ENCODE results near the gene CDH24. TPM values are rescaled to one million over a fixed set of nuclear protein-coding genes. Genes with fewer than 3 reads are reported as not detected.

CDH24 gene
- total RNA-seq, 1 donor from 2014 or later, result 2.0 TPM

DNA sequence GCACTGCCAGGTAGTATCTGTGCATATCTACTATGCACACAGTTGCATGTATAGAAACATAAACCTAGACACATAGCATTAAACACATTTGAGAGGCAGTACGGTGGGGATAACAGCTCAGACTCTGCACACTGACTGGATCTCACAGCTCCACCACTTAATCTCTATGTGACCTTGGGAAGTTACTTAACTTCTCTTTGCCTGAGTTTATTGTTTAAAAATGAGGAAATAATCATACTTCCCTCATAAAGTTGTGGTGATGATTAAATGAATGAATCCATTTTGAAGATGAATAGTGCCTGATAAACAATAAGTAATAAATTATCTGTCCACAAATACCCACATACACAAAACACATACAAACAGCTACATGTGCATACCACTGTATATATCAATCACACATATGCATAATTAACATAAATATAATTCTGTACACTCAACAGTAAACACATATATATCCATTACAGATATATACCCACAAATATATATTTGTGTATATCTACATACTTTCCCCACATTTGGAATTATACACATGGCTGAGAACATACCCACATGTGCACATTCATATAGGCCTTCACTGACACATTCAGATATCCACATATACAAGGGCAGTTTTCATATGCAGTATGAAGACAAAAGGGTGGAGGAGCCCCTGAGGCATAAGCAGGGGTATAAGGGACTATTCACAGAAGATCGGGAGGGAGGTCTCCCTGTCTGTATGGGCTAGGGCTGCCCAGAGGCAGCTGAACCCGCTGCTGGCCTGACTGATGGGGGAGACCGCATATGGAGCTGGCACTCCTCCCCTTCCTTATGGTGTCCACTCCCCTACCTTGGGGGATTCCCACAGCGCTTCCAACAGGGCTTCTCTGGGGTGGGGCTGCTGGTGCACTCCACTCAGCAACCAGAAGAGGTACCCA is 5.9 kb downstream of the CDH24 start:
- intact Hi-C loops (cut with micrococcal nuclease), result loop anchor here (10.0 kb wide), 1 partner anchor 1137 kb away; no protein-coding TSS in a partner anchor

DNA sequence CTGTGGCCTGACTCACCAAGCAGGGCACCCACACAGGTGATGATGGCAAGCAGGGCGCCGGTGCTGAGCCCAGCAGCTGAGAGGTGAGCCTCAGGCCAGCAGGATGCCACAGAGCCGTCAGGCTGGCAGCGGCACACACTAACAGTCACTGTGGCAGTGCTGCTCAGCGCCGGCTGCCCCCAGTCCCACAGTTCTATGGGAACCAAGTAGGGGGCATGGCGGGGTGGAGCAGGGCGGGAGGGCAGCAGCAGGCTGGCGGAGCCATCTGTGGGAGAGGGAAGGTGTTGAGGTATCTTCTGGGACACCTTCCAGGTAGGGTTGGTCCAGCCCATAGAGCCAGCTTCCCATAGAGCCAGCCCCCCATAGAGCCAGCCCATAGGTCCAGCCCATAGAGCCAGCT is 8.3 kb downstream of the CDH24 start:
- intact Hi-C loops (cut with micrococcal nuclease), result no loop called here

DNA sequence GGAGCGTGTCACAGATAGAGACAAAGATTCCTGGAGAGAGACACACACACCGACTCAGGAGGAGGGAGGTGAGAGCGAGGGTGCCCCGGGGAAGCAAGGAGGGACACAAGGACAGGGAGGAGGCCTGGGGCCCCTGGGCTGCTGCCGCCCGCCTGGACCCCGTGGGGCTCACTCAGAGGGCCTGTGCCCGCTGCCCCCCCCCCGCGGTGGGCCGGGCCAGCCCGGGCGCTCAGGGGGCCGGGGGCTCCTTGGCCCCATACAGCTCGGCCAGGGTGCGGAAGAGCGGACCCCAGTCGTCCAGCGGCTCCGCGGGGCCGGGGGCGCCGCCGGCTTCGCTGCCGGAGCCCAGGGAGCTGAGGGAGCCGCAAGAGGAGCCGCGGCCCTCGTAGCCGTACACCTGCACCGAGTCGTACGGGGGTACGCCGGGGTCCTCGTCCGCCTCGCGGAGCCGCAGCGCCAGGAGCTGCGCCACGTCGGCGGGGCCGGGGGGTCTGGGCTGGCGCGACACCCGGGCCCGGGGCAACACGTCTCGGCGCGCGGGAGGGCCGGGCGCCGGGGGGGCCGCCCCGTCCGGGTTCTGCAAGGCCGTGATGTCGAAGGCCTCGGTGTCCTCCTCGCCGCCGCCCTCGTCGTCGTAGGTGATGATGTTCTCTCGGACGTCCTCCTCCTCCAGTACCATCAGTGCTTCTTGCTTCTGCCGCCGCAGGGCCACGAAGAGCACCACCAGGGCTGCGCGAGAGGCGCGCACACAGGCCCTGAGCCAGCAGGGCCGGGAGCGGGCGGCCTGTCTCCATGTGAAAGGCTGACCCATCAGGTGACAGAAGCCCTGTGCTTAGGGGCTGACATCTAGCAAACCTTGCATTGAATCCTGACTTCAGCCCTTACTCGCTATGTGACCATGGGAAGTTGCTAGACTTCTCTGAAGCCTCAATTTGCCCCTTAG is 9.3 kb downstream of the CDH24 start:
- intact Hi-C loops (cut with micrococcal nuclease), result no loop called here

DNA sequence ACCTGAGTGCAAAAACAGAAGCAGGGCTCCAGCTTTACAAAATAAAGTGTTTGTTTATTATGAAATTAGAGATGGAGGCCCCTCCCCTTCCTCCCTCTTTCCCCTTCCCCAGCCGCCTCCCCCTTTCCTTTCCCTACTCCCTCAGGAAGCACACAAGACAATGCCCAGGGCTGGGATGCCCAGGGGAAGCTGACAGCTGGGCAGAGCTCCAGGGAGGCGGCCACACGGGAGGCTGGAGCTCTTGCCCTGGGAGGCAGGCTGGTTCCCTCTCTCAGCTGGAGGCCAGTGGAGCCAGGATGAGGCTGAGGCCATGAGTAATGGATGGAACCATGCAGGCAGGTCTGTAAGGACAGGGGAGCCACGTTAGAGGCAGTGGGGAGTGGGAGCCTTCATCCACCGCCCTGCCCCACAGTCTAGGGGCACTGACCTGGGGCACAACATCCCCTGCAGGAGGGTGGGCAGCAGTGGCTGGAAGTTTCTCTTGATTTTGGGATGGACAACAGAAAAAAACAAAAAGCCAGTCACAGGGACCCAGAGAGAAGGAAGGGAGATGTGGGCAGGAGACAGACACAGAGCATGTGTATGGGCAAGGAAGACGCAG is 10.2 kb downstream of the CDH24 start:
- intact Hi-C loops (cut with micrococcal nuclease), result no loop called here

DNA sequence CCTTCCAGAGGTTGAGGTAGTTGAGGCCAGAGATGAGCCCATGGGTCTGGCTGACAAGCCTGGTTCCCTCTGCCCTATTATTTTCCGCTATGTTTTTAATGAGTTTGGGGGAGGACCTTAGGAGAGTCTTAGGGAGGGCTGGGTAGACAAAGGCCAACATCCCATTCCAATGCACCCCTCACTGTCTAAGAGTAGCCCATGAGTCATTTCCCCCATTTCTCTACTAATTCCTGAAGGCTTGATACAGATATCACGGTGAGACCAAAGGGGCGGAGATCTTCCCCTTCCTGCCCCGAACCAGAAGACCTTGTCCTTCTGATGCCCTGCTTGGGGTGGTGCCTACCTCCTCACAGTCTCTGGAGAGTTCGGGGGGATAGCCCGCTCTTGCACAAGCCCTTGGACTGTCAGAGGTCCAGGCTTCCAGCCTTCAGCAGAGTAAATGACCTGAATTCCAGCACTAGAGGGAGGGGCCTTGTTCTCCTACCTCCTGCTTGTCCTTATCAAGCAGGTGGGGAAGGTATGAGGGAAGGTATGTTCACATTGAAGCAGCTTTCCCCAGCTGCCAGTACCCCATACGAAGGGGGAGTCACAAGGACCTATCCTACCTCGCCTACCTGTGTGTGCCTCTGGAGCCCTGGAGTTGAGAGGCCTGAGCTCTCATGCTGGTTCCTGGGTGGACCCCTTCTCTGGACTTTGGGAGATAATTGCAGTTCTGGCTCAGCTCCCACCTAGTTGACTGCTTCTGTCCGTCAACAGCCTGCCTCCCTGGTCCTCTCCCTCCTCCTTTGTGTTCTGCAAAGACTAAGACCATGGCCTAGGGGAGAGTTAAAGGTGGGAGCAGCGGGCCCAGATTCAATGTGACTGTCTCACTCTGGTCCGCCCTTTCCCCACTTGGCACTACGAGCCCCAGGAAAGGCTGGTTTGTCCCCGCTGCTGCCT is 11.6 kb downstream of the CDH24 start:
- intact Hi-C loops (cut with micrococcal nuclease), result no loop called here

DNA sequence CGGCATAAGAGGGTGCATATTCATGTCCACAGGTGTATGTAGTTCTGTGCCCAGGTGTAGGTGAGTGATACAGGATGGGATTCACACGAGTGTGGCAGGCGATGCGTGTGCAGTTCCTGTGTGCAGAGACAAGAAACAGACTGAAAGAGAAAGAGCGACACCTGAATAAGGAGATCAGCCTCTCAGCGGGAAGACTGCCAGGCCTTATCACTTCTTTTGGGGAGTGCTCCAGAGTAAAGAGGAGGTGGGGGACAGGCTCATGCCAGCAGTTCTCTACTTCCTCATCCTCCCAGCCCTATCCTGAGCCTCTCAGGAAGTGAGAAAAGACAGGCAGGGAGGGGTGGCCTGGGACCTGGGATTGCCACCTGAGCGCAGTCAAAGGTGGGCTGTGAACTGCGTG is 12.5 kb downstream of the CDH24 start:
- intact Hi-C loops (cut with micrococcal nuclease), result no loop called here

DNA sequence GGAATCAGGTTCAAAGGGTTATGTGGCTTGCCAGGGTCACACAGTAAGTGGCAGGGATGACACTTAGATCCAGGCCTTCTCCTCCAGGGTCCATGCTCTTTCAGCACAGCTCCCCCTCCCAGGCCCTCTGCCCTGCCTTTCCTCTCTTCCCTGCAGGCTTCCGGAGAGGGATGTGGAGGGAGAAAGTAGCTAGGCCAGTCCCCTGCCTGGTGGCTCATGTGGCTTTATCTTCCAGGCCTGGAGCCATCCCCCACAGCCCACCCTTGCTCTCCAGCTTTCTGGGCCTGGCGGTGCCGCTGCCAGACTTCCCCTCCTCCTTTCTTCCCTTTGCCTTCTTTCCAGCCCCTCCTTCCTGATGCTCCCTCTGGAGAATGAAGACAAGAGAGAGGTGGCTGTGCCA is 13.6 kb downstream of the CDH24 start:
- intact Hi-C loops (cut with micrococcal nuclease), result no loop called here

DNA sequence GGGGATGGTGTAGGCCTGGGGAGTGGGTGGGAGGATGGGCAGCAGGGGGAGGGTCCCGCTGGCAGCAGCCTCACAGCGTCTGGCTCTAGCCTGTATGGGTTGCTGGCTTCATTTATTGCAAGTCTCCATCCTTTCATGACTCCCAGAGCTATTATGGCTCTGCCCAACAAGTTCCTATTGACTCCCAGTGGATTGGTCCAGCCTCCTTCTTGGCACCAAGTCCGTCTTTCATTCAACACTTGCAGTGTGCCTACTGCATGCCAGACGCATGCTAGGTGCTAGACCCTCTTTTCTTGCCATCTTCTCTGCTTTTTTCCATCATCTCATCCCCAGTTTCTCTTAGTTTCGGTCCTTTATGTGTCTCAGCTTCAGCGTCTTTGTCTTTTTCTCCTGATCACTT is 14.2 kb downstream of the CDH24 start:
- intact Hi-C loops (cut with micrococcal nuclease), result no loop called here

DNA sequence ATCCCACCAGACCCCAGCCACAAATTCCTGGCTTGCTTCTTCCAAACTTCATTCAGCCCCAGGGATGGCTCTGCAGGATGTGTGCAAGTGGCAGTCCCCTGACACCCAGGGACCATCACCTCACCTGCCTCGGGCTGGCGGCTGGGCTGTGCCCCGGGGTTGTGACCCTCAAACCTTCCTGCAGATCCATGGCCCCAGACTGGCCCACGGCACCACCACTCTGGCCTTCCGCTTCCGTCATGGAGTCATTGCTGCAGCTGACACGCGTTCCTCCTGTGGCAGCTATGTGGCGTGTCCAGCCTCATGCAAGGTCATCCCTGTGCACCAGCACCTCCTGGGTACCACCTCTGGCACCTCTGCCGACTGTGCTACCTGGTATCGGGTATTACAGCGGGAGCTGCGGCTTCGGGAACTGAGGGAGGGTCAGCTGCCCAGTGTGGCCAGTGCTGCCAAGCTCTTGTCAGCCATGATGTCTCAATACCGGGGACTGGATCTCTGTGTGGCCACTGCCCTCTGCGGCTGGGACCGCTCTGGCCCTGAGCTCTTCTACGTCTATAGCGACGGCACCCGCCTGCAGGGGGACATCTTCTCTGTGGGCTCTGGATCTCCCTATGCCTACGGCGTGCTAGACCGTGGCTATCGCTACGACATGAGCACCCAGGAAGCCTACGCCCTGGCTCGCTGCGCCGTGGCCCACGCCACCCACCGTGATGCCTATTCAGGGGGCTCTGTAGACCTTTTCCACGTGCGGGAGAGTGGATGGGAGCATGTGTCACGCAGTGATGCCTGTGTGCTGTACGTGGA is 15.0 kb downstream of the CDH24 start, which contains the start of gene PSMB11:
Gene PSMB11, plus strand, starts transcription at position 51 of the 804 bp plus-strand sequence. Its CDS starts 14 bp downstream, at position 65.
- intact Hi-C loops (cut with micrococcal nuclease), result no loop called here

DNA sequence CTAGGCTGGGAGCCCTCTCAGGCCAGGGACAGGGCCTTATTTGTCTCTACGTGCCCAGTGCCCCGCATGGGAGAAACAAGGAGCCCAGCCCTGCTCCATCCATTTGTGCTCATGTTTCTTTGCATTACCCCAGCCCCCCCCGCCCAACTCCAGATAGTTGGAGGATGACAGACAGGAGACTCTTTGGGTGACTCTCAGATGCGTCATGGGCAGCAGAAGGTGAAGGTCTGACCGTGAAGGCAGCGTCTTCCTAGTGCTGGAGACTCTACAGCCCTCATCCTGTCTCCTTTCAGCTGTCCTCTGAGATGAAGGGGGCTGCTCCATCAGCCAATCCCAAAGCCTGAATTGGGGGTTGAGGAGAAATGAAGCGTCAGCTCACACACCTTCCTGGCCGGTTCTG is 15.6 kb downstream of the CDH24 start:
- intact Hi-C loops (cut with micrococcal nuclease), result no loop called here

DNA sequence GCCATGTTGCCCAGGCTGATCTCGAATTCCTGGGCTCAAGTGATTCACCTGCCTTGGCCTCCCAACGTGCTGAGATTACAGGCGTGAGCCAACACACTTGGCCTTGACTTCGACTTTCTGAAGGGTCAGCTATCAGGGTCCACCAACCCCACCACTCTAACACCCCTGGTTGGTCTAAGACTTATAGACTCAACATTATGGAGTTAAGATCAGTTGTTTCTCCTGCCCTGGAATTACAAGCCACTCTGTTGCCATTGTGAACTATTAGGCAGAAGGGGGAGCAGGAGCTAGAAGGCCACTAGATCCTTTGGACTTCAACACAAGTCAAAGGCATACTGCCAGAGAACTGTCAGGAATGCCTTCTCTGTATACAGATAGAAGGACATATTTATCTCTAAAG is 17.2 kb downstream of the CDH24 start:
- intact Hi-C loops (cut with micrococcal nuclease), result no loop called here

DNA sequence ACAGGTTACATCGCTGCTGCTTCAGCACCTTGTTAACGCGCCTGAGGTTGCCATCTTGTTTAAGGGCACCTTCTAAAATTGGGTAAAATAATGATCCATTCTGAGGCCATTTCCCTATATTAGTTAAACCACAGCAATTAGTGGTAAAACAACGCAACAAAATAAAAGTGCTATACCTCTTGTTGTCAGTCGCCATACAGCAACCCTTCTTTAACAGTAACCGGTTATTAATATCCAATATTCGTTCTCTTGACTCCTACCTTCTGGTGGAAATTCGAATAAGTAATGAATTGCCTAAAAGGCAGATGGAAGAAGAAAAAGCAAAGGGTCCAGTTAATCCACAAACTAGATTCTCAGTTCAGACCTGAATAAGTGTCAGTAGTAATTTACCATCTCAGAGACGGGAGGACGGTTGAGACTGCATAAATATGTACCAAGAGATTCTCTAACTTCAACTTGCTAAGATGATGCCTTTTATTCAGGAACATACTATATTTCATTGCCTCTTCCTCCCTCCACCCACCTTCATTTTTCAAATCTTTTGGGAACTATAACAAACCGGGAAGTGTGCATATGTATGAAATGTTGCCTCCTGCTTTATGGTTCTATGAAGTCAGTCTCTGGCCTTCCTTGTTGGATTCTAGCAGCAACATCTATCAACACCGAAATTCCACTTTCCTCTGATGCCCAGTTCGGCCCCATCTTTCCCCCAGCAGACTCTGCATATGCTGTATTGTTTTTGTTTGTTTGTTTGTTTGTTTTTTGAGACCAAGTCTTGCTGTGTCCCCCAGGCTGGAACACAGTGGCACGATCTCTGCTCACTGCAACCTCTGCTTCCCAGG is 21.8 kb downstream of the CDH24 start:
- intact Hi-C loops (cut with micrococcal nuclease), result loop anchor here (1.0 to 10.0 kb wide), 7 partner anchors 28 to 1561 kb away; partner anchors contain the start of genes ACIN1, C14orf119, PABPN1 and PRMT5

DNA sequence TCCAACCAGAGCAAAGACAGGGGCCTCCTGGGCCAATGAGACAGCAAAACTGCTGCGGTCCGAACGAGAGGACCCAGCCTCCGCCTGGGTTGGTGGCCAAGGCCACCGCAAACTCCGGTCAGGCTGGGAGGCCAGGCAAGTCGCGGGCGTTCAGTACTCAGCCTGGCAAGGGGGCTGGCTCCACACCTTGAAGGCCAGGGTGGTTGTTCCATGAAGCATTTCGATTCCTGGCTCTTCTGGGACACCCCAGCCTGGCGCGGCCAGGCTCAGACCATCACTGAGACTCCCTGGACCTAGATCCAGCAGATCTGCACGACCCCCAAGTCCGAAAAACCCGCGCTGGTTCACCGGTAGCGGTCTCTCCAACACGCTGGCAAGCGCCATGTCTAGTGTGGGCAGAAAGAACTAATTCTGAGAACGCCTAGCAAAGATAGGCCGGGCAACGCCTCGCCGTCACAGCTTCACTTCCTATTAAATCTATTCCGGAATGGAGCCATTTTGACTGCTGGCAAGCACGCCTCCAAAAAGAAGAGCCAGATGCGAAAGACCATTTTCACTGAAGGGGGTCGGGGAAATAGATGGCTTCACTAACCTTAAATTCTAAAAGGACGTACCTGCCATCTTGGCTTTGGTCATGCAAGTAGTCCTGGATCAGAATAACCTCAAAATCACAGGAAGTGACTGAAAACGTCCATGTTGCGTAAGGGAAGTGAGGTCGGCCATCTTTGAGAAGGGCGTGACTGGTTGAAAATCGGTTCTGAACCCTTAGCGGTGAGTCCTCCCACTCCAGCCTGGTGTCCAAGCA is 22.6 kb downstream of the CDH24 start, which contains the start of gene PSMB5:
Gene PSMB5, minus strand, starts transcription at position 403 of the 805 bp plus-strand sequence. Its CDS starts 19 bp downstream, at position 384.
- intact Hi-C loops (cut with micrococcal nuclease), result loop anchor here (1.0 to 10.0 kb wide), 14 partner anchors 22 to 1560 kb away; partner anchors contain the start of genes ACIN1, C14orf119, DAD1 and HAUS4

DNA sequence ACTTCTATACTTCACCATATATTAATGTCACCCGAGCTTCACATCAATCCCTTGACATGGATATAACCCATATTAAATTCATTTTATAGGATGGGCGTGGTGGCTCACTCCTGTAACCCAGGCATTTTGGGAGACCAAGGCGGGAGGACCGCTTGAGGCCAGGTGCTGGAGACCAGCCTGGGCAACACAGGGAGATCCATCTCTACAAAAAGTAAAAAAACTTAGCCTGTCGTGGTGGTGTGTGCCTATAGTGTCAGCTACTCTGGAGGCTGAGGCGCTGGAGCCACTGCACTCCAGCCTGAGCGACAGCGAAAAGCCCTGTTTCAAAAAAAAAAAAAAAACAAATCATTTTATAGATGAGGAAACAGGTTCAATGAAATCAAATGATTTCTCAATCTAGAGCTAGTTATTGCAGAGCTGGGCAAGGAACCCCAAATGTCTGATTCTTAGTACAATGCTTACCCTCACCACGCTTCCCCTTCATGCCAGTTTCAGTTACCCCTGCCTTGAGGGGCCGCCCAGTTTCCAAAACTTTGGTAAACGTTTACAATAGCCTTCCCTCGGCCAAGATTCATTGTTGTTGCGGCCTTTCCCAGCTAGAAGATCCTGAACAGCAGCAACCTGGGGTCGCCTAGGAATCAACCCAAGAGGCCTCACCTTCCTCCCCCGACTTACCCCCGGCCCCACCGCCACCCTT is 23.4 kb downstream of the CDH24 start:
- intact Hi-C loops (cut with micrococcal nuclease), result loop anchor here (1.0 to 10.0 kb wide), 8 partner anchors 22 to 1559 kb away; partner anchors contain the start of genes DAD1, HAUS4, HOMEZ and LRP10

DNA sequence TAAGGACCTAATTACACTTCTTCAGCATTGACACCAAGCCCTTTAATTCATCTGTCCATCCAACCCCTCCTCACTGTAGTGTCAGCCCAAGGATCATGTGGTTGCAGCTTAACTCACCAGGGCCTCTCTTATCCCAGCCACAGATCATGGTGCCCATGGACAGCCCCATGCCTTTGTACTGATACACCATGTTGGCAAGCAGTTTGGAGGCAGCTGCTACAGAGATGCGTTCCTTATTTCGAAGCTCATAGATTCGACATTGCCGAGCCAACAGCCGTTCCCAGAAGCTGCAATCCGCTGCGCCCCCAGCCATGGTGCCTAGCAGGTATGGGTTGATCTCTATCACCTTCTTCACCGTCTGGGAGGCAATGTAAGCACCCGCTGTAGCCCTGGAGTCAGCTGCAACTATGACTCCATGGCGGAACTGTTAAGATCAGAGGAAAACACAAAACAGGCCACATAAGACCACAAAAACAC is 24.0 kb downstream of the CDH24 start:
- intact Hi-C loops (cut with micrococcal nuclease), result loop anchor here (10.0 kb wide), 1 partner anchor 1558 kb away; the partner anchor contains the start of genes RAB2B and TOX4

DNA sequence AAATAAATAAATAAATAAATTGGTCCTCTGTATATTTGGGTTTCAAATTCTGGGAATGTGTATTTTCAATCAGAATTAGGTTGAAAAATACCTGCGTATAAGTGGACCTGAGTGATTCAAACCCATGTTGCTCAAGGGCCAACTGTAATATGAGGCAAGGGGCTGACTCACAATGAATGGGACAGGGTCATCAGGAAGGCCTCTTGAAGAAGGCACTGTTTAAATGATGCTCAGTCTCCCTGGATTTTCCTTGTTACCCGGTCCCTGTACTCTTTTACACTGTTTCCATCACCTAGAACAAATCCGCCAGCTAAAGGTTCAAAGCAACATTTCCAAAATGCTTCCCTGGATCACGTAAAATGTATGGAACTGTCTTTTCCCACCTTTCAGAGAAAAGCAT is 26.4 kb downstream of the CDH24 start:
- intact Hi-C loops (cut with micrococcal nuclease), result loop anchor here (10.0 kb wide), 1 partner anchor 1556 kb away; the partner anchor contains the start of genes RAB2B and TOX4
